Cardiac fibroblast (primary cell): Measurements from ENCODE around the gene FBLN1.

Experiments
- DNase-seq, 2 donors: peaks; one replicate each; pipeline versions ENCODE4 v3.0.0 to v3.0.0-alpha.2; 2010; ENCODE audit warnings: low read depth in 2 of 2
- H3K4me3 ChIP-seq, 2 donors: replicated peaks in 1 of 2; 1 replicate in 1 of 2; 2 replicates in 1 of 2; pipeline ENCODE4 v1.5.1; 2011; ENCODE audit warnings: low read depth in 2 of 2, low read length in 2 of 2, mild to moderate bottlenecking in 2 of 2, moderate library complexity in 1 of 2
- CTCF ChIP-seq: IDR thresholded peaks from one replicate; pipeline ENCODE4 v1.5.1; 2011; ENCODE audit warnings: low read depth, mild to moderate bottlenecking, low read length, inconsistent platforms

FBLN1 gene

GRCh38 chr22:45564349-45565030 lies 61.8 kb downstream of the FBLN1 start:
- no peak for TF ChIP-seq CTCF
- no peak for DNase-seq
- H3K4me3 ChIP-seq, result no peak overlapping the region

GRCh38 chr22:45565171-45565570 lies 62.5 kb downstream of the FBLN1 start:
- no peak for TF ChIP-seq CTCF
- no peak overlapping the region for H3K4me3 ChIP-seq

GRCh38 chr22:45565973-45566372 lies 63.3 kb downstream of the FBLN1 start:
- no peak overlapping the region for H3K4me3 ChIP-seq
- no peak for DNase-seq
- TF ChIP-seq CTCF, result no peak

More at GRCh38 chr22:45565171-45565570, 62.5 kb downstream of the FBLN1 start:
- no peak for DNase-seq

- no peak overlapping the region for H3K4me3 ChIP-seq
- TF ChIP-seq CTCF, result no peak
- no peak for DNase-seq
Observed at GRCh38 chr22:45568213-45568612, 65.5 kb downstream of the FBLN1 start.

GRCh38 chr22:45571089-45571488 lies 68.4 kb downstream of the FBLN1 start:
- no peak overlapping the region for H3K4me3 ChIP-seq
- no peak for DNase-seq
- TF ChIP-seq CTCF, result no peak

- peak in 1 of 2 donors; percentile 22 for DNase-seq
- no peak for TF ChIP-seq CTCF
- no peak overlapping the region for H3K4me3 ChIP-seq
Observed at GRCh38 chr22:45572444-45572843, 69.8 kb downstream of the FBLN1 start.
